ENCODE data around the gene SIPA1L3. TPM values are rescaled to one million over a fixed set of nuclear protein-coding genes. Genes with fewer than 3 reads are reported as not detected.

The SIPA1L3 gene
- total and polyA plus RNA-seq, 8 donors, result 2.9 to 211 (median 24.3) TPM

DNA sequence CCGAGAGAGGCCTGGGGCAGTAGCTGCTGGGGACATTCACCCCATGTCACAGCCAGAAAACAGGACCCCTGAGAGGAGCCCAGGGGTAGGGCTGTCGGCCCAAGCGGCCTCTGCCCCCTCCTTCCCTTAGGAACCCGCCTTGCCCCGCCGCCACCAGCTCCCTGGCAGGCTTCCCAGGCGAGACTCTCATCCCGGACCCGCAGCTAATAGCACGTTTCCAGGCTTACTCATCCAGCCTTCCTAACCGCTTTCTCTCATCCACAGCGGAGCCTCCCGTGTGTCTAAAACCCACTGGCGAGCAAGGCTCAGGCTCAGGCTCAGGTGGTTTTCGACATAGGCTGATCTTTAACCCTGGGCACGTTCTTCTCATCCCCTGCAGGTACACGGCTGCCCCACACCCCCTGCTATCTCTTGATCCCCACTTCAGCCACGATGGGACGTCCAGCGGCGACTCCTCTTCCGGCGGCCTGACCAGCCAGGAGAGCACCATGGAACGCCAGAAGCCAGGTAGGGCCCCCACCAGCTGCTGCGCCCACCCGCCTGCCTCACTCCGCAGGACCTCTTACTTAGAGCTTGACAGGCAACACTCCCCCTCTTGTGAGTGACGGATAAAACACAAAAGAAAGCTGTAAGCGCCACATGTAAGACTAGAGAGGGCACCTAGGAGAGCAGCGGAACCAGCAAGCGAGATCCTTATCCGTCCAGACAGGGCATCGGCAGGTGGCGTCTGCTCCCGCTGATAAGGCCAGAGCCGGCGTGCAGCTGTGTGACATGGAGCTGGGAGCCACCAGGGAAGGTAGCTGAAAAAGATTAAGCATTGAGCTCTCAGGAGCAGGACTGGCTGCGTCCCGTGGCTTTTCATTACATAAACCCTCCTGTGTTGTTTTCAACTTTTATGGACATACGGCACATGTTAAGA, 245.7 kb downstream of the SIPA1L3 start:
- no peak for DNase-seq
- WGBS, 5 donors, result 90 to 92% (median 90%) methylated on average over 39 to 40 of the region's 40 CpGs
- intact Hi-C loops (cut with DNase I; ENCODE audit: low total_unique reads), result no loop called here
- peaks cover 16 to 82% (median 78%) of the 10 kb centered on the region in 4 donors for H3K36me3 ChIP-seq
- no peak overlapping the region for H3K27ac ChIP-seq
- no peaks in the 10 kb centered on the region for H3K27me3 ChIP-seq
- H3K4me3 ChIP-seq, result no peak overlapping the region
- no peaks in the 10 kb centered on the region for H3K9me3 ChIP-seq
- no peak for TF ChIP-seq POLR2AphosphoS5 (IDR thresholded peaks at IDR 0.05)
- TF ChIP-seq, protein P1, sequence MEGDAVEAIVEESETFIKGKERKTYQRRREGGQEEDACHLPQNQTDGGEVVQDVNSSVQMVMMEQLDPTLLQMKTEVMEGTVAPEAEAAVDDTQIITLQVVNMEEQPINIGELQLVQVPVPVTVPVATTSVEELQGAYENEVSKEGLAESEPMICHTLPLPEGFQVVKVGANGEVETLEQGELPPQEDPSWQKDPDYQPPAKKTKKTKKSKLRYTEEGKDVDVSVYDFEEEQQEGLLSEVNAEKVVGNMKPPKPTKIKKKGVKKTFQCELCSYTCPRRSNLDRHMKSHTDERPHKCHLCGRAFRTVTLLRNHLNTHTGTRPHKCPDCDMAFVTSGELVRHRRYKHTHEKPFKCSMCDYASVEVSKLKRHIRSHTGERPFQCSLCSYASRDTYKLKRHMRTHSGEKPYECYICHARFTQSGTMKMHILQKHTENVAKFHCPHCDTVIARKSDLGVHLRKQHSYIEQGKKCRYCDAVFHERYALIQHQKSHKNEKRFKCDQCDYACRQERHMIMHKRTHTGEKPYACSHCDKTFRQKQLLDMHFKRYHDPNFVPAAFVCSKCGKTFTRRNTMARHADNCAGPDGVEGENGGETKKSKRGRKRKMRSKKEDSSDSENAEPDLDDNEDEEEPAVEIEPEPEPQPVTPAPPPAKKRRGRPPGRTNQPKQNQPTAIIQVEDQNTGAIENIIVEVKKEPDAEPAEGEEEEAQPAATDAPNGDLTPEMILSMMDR (IDR thresholded peaks at IDR 0.05), result no peak
- TF ChIP-seq EP300 (IDR thresholded peaks at IDR 0.05), result no peak
- no peak for TF ChIP-seq POLR2A (IDR thresholded peaks at IDR 0.05)
- no peaks in the 10 kb centered on the region for H3K4me1 ChIP-seq

DNA sequence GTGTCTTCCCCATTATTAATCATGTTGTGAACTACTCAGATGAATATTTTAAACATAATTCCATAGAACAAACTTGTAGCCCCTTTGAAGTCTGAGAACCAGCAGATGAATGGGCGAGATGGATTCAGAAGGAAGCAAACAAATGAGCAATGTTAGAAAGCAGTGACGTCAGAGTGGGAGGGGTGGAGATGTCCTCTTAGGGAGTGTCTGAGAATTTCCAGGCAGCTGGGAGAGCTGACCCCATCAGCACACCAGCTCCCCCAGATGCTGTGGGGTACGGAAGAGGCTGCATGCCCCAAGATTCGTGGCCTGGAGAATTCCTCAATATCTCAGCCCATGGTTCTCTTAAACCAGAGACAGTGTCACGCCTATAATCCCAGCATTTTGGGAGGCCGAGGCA, 248.4 kb downstream of the SIPA1L3 start:
- no peaks in the 10 kb centered on the region for H3K9me3 ChIP-seq
- no peaks in the 10 kb centered on the region for H3K27me3 ChIP-seq
- H3K36me3 ChIP-seq, result peaks cover 19 to 96% (median 94%) of the 10 kb centered on the region in 4 donors
- H3K27ac ChIP-seq, result no peak overlapping the region
- no peaks in the 10 kb centered on the region for H3K4me1 ChIP-seq
- intact Hi-C loops (cut with DNase I; ENCODE audit: low total_unique reads), result no loop called here
- DNase-seq, result peak in 1 of 2 donors; percentile 52
- 71 to 82% (median 72%) methylated on average over 6 of the region's 6 CpGs for WGBS, 5 donors
- H3K4me3 ChIP-seq, result no peak overlapping the region
- TF ChIP-seq POLR2AphosphoS5 (IDR thresholded peaks at IDR 0.05) (no peak), POLR2A (IDR thresholded peaks at IDR 0.05) (no peak), EP300 (IDR thresholded peaks at IDR 0.05) (no peak)
- TF ChIP-seq, protein P1 (IDR thresholded peaks at IDR 0.05), result no peak

DNA sequence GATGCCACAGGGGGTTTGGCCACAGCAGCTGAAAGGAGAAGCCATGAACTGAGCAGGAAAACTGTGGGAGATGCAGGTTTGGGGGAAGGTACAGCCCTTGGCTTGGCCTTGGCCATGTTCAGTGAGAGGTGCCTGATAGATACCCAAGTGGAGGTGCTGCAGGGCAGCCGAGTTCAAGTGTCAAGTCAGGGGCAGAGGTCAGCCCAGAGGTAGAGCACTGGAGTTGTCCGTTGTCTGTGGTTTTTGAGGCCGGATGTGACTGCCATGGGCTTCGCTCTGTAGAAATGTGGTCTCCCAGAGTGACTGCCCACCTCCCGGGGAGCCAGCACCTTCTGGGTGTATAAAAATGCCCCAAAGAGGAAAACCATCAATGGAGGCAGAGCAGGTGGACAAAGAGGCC, 251.7 kb downstream of the SIPA1L3 start:
- WGBS, 5 donors, result 83 to 93% (median 88%) methylated on average over 5 of the region's 5 CpGs
- Histone ChIP-seq H3K9me3 (peaks cover 8 to 14% (median 12%) of the 10 kb centered on the region in 4 donors), H3K27me3 (no peaks in the 10 kb centered on the region), H3K27ac (no peak overlapping the region), H3K4me1 (no peaks in the 10 kb centered on the region), H3K36me3 (peaks cover 22 to 96% (median 94%) of the 10 kb centered on the region in 4 donors), H3K4me3 (no peak overlapping the region)
- intact Hi-C loops (cut with DNase I; ENCODE audit: low total_unique reads), result no loop called here
- no peak for DNase-seq
- TF ChIP-seq, protein P1 (IDR thresholded peaks at IDR 0.05), result no peak
- no peak for TF ChIP-seq POLR2A (IDR thresholded peaks at IDR 0.05)
- TF ChIP-seq POLR2AphosphoS5 (IDR thresholded peaks at IDR 0.05), result no peak
- no peak for TF ChIP-seq EP300 (IDR thresholded peaks at IDR 0.05)

DNA sequence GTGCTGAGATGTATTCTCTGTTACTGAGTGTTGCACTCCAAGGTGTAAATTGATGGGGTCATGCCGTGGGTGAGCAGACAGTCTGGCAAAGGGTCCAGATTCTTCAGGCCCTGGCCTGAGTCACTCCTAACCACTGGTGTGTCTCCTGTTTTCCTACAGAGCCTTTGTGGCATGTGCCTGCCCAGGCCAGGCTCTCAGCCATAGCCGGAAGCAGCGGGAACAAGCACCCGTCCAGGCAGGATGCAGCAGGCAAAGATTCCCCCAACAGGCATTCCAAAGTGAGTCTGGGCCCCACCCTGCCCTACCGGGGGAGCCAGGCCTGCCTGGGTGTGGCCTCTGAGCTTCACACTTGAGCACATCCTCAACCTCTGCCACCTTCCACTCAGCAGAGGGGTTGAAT, 255.1 kb downstream of the SIPA1L3 start:
- no peak for DNase-seq
- intact Hi-C loops (cut with DNase I; ENCODE audit: low total_unique reads), result no loop called here
- 91 to 100% (median 98%) methylated on average over 4 to 5 of the region's 5 CpGs for WGBS, 5 donors
- Histone ChIP-seq H3K36me3 (peaks cover 26 to 100% (median 98%) of the 10 kb centered on the region in 4 donors), H3K27ac (no peak overlapping the region), H3K9me3 (peaks cover 8 to 14% (median 12%) of the 10 kb centered on the region in 4 donors), H3K4me3 (no peak overlapping the region), H3K27me3 (no peaks in the 10 kb centered on the region), H3K4me1 (no peaks in the 10 kb centered on the region)
- TF ChIP-seq, protein P1 (IDR thresholded peaks at IDR 0.05), result no peak
- TF ChIP-seq EP300 (IDR thresholded peaks at IDR 0.05) (no peak), POLR2AphosphoS5 (IDR thresholded peaks at IDR 0.05) (no peak), POLR2A (IDR thresholded peaks at IDR 0.05) (no peak)
